ENCODE data around the gene APOBEC3B.
"Not testable (repeated sequence)": the region's sequence is repeated elsewhere in the genome, so short reads cannot be mapped to it uniquely, and the experiment has no call there.

APOBEC3B gene

DNA sequence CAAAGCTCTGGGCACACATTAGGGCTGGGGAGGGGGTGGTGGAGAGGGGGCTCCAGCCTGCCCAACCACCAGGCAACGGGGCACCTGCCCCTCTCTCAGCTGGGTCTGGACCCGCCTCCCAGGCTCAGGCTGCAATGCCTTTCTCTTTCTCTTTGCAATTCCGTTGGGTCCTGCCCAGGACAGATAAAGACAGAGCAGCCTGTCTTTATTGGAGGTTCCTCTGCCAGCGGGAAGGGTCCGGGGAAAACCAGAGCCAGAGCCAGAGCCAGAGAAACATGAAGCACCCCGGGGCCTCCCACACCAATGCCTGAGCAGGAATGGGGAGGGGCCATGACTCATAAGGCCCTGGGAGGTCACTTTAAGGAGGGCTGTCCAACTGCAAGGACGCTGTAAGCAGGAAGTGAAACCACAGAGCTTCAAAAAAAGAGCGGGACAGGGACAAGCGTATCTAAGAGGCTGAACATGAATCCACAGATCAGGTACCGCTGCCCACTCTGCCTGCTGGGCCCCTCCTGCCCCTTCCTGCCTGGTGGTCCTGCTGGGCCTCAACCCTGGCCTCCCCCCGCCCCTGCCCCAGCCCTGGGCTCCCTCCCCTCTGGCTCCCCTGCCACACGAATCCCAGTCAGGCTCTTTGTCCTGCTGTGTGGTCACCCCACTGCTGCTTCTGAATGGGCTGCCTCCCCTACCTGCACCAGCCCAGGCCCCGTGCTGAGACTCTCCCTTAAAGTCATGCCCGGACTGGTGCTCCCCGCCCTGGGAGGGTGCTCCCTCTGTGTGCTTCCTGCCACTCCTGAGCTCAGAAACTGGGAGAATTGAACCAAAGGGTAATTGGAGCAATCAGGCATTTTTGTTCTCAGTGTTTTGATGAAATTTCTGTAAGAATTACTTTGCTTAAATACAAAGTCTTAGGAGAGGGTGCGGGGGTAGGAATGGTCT lies at the start of gene APOBEC3B:
APOBEC3B (plus strand) TSS at position 356 of the 936 bp plus-strand sequence; CDS start at position 463, 107 bp downstream.
- DNase-seq = peak; percentile 58

- DNase-seq = no peak
These were observed 47.1 kb upstream of the APOBEC3B start for GRCh38 chr22:38935023-38935422.

DNA sequence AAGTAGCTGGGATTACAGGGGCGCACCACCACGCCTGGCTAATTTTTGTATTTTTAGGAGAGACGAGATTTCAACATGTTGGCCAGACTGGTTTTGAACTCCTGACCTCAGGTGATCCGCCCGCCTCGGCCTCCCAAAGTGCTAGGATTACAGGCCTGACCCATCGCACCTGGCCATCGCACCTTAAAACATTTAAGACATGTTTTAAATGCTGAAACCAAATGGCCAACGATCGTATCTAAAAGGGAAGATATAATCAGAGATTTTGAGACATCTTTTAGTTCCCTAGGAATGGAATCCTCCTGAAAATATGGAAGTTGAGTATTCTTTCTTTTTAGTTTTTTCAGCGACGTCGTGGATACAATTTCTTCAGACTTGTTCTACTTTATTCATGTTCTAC lies 46.5 kb upstream of the APOBEC3B start:
- DNase-seq = no peak

DNA sequence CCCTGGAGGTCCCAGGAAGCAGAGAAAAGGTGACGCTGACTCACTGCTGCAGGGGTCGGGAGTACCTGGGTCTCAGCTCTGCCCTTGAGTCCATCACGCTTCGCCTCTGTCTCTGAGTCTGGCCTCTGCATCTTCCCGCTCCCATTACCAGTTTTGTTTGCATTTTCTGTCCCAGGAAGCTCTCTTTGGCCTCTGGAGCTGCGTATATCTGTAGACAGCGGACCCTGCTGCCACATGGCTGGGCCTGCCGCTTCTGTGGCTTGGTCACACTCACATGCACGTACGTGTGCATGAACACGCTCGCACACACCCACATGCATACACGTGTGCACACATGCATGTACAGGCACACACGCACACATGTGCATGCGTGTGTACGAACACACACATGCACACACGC lies 45.6 kb upstream of the APOBEC3B start:
- no peak for DNase-seq

DNA sequence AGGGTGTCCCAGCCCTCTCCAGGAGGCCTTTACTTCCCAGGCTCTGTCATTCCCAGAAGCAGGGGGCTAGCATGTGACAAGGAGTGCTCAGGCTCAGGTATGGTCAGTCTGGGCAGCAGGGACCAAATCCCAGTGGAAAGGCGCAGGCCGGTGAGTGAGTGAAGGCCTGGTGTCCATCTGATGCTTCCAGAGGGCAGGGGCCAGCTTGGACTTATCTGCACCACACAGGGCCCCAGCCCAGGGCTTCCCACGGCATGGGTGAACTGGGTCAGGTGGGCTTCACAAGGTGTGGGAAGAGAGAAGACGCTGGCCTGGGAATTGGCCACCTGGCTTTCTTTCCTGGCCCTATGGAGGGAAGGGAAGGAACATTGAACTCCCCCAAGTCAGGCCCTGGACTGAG lies 45.1 kb upstream of the APOBEC3B start:
- DNase-seq = no peak

DNA sequence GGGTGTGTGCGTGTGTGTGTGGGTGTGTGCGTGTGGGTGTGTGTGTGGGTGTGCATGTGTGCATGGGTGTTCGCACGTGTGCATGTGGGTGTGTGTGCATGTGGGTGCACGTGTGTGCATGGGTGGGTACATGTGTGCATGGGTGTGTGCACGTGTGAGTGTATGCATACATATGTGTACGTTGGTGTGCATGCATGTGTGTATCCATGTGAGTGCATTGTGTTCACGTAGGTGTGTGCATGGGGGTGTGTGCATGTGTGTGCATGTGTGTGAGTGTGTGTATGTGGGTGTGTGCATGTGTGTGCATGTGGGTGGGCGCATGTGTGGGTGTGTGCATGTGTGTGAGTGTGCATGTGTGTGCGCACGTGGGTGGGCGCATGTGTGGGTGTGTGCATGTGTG lies 44.6 kb upstream of the APOBEC3B start:
- DNase-seq = no peak

- DNase-seq = no peak
These were observed 43.9 kb upstream of the APOBEC3B start for GRCh38 chr22:38938221-38938620.

DNA sequence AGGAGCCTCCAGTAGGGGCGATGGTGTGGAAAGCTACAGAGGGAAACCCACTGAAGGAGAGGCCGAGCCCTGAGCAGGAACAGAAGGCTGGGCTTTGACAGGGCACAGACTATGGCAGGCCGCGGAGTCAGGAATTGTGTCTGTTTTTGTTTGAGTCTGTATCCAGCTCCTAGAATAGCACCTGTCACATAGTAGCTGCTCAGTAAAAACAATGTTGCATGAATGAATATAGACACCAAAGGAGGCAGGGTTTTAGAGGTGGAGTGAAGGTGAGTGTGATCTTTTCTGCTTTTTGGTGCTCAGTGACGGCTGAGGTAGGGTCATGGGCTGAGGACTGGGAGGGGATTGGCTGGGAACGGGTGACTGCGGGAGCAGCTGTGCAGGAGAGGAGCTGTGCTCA lies 43.2 kb upstream of the APOBEC3B start:
- DNase-seq = no peak

DNA sequence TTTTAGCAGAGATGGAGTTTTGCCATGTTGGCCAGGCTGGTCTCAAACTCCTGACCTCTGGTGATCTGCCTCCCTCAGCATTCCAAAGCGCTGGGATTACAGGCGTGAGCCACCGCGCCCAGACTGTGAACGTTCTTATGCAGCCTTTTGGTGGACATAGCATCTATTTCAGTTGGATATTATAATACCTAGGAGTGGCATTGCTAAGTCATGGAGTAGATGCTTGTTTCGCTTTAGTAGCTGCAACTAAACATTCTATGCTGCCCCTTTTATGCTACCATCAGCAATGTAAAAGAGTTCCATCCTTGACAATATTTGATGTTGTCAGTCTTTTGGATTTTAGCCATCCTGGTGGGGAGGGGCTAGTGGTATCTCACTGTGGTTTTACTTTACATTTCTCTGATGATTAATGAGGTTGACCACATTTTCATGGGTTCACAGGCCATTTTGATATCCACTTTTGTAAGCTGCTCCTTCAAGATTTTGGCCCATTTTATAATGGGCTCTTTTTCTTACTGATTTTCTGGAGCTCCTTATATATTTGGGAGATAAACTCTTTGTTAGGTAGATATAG lies 41.2 kb upstream of the APOBEC3B start:
- DNase-seq = no peak

- DNase-seq = peak; percentile 59
These were observed 40.6 kb upstream of the APOBEC3B start for GRCh38 chr22:38941488-38941987.

GRCh38 chr22:38942702-38943101 lies 39.4 kb upstream of the APOBEC3B start:
- DNase-seq = no peak

DNA sequence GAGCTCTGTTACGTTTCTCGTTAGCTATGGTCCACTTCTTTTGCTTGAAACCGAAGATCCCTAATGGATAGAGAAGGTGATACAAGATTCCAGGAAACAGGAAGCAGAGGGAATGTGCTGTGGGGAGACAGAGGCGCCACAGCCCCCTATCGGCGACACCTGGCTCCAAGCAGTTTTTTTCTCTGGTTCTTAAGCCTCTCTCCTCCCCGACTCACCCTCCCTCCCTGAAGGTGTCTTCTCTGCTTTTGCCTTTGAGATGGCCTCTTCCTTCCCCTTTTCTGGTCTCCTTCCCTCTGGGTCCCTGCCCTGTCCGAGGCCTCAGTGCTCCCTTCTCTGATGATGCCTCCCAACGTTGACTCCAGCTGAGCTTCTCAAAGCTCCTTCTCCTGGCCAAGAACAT lies 38.9 kb upstream of the APOBEC3B start:
- DNase-seq = no peak

GRCh38 chr22:38943882-38944281 lies 38.3 kb upstream of the APOBEC3B start:
- DNase-seq = no peak

DNA sequence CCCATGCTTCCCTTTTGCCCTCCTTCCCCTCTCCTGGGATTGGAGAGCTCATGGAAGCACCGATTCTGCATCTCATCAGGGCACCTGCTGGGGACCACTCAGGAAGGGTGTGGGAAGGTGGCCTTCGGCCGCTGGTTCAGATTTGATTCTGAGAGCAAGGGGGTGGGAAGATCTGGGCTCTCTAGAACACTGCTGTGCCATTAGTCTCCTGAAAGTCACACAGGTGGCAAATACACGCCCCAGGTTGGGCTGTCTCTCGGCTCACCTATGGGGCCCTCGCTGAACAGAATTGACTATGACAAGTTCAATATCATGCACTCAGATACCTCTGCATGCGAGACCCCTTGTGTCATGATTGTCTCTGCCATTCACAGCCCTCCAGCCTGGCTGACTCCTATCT lies 37.5 kb upstream of the APOBEC3B start:
- no peak for DNase-seq

- not testable (repeated sequence) for DNase-seq
These were observed 36.3 kb upstream of the APOBEC3B start for GRCh38 chr22:38945706-38946338.

DNA sequence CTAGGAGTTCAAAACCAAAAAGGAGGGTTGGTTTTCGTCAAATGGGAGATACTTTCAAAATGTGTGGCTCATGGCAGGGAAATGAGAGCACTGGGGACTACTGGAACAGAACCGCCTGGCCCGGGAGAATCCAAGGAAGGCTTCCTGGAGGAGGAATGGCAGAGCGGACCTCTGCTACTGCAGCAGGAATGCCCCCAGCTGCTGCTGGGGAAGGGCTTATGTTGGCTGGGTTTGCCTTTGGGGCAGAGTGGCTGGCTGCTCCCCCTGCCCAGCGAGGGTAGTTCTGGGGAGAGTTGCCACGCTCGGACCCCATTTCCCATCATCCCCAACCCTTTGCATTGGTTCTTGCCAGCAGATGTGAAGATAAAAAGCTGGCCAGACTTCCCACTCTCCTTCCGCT lies 35.4 kb upstream of the APOBEC3B start:
- DNase-seq = no peak

DNA sequence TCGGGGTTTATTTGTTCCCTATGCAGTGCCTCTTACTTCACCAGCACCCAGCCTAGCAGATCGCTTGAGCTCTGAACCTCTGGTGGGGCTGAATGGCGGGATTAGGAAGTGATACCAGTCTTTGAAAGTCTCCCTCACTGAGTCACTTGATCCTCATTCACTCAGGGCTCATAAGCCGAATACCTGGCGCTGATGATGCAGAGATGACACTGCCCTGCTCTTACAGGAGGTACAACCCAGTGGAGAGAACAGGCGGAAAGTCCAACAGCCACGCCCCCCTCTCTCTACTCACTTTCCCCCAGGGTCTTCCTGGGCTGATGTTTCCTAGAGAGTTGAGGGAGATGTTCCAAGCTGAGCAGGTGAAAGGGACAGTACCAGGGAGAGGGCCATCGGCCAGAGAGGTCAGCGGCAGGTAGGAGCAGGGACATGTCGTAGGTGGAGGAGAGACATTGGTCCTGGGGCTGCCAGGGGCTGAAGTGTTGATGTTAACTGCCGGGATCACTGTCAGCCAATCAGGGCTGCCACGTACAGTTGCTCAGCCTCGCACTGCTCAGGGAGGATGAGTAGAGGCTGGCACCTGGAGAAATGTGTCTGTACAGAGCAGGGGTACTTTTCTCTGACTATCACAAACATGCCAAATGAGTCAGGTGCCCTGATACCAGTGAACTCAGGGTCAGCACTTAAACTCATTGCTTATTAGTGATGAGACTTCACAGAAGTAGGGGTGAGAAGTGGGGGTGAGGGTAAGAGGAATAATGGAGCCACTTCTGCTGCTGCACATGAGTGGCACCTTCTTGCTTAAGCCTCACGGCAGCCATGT lies 34.6 kb upstream of the APOBEC3B start:
- DNase-seq = no peak

DNA sequence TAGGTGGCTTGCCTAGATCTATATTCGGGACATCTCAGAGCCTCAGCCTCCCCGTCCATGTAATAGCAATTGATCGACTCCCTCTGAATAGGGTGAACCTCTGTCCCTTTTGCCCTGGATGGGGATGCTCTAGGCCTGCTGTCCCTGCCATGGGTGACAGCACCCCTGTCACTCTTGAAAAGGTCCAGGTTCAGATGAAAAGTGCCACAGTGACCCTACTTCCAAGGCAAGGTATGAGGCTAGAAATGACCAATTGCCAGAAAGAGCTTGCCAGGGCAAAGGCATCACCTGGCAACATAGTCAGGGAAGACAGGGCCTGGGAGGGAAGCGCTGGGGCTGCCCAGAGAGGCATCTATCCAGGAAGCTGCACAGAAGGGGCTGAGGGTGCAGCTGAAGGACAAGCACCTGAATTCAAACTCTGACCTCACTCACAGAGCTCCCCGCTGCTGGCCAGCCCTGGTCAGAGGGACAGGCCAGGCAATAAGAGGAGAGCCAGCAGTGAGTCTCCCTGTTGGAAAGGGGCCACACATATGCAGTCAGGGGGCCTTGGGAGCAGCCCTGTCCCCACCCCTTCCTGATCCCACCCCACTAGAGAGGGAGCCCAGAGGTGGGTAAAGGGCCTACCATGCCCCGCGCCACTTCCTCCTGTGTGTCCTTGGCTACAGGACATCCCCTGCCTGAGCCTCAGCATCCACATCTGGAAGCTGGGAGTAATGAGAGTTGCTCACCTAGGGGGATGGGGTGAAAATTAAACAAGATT lies 33.8 kb upstream of the APOBEC3B start:
- no peak for DNase-seq

DNA sequence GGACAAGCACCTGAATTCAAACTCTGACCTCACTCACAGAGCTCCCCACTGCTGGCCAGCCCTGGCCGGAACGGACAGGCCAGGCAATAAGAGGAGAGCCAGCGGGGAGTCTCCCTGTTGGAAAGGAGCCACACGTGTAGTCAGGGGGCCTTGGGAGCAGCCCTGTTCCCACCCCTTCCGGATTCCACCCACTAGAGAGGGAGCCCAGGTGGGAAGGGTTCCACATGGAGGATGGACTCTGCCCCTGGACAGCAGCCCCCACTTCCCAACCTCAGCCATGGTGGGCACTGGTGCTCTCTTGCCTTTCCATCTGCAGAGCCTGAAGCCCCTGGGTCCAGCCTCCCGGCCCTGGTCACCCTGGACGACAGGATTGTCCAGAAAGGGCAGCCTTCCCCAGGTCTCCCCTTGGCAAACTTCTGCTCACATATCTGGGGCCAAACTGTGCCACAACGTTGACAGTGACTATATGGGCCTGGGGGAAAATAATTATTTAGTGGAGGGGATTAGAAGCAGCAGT lies 32.2 kb upstream of the APOBEC3B start:
- DNase-seq = no peak

GRCh38 chr22:38950527-38951295 lies 31.4 kb upstream of the APOBEC3B start:
- DNase-seq = no peak

- DNase-seq = no peak
These were observed 30.4 kb upstream of the APOBEC3B start for GRCh38 chr22:38951734-38952133.
